ENCODE data around the gene IGSF9B. TPM values are rescaled to one million over a fixed set of nuclear protein-coding genes. Genes with fewer than 3 reads are reported as not detected.

Gene IGSF9B
- polyA plus RNA-seq, 4 donors, result 4.4 to 10.2 (median 7.1) TPM

- no peak for DNase-seq (ENCODE audit: low read depth in 4 of 4, low spot score in 3 of 4)
Observed at GRCh38 chr11:133984828-133985227, 28.1 kb upstream of the IGSF9B start.

GRCh38 chr11:133983660-133984316 is 27.0 kb upstream of the IGSF9B start:
- no peak for DNase-seq (ENCODE audit: low read depth in 4 of 4, low spot score in 3 of 4)

GRCh38 chr11:133982876-133983275 is 26.1 kb upstream of the IGSF9B start:
- DNase-seq (ENCODE audit: low read depth in 4 of 4, low spot score in 3 of 4), result no peak

- no peak for DNase-seq (ENCODE audit: low read depth in 4 of 4, low spot score in 3 of 4)
Observed at GRCh38 chr11:133982151-133982550, 25.4 kb upstream of the IGSF9B start.

DNA sequence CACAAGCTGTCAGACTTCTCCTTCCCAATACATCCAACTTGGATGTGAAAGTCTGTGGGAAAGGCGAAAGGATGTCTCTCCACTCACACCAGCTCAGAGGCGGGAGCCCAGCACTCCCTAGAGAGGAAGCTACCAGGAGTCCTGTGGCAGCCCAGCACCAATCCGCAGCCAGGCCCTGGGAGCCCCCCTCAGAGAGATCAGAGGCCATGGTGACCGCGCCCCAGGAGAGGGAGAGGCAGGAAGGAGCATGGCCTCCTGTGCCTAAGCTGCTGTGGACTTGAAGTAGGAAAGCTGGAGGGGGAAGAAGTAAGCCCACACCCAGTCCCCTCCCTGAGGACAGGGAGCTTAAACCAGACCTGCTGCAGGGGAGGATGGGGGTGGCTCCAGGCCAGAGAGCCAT is 24.4 kb upstream of the IGSF9B start:
- no peak for DNase-seq (ENCODE audit: low read depth in 4 of 4, low spot score in 3 of 4)

GRCh38 chr11:133980665-133981064 is 23.9 kb upstream of the IGSF9B start:
- DNase-seq (ENCODE audit: low read depth in 4 of 4, low spot score in 3 of 4), result no peak

DNA sequence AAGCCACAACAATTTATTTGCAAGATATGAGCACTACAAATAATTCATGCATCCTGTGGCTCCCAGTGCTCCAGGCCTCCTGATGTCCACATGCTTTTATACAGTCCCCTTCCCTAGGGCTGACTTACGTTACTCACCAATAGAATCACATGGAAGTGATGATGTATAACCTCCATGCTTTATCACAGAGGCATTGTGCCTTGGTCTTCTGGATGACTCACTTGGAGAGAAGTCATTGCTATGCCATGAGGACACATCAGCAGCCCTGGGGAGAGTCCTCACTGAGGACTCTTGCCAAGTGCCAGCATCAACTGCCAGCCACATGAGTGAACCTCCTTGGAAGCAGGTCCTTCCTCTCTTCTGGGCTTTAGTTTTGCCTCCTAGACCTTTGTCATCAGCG is 22.0 kb upstream of the IGSF9B start:
- DNase-seq (ENCODE audit: low read depth in 4 of 4, low spot score in 3 of 4), result no peak

DNA sequence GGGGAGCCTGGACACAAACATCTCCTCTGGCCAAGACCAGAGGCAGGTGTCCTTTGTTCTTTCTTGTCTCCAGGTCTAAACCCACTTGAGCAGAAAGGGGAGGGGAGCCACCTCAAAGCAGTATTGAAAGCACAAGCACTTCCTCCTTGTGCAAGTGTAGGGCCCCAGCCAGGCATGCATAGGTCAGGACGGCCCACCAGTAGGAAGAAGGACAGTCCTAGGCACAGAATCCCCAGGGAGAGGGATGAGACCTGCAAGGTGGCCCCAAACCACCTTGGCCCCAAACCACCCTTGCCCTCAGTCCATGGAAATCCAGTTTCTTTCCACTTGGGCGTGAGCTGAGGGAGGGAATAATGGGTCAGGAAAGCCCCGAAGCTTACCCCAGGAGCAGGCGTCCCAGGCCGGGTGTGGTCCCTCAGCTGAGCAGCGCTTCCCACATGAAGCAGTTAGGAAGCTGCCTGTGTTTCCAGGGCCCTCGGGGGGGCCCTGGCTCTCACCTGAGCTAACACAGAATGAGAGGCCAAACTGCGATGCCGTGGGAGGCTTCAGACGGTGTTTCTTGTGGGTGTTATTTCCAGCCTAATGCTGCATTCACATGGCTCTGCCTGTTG is 20.4 kb upstream of the IGSF9B start:
- no peak for DNase-seq (ENCODE audit: low read depth in 4 of 4, low spot score in 3 of 4)

GRCh38 chr11:133975488-133975849 is 18.7 kb upstream of the IGSF9B start:
- no peak for DNase-seq (ENCODE audit: low read depth in 4 of 4, low spot score in 3 of 4)

DNA sequence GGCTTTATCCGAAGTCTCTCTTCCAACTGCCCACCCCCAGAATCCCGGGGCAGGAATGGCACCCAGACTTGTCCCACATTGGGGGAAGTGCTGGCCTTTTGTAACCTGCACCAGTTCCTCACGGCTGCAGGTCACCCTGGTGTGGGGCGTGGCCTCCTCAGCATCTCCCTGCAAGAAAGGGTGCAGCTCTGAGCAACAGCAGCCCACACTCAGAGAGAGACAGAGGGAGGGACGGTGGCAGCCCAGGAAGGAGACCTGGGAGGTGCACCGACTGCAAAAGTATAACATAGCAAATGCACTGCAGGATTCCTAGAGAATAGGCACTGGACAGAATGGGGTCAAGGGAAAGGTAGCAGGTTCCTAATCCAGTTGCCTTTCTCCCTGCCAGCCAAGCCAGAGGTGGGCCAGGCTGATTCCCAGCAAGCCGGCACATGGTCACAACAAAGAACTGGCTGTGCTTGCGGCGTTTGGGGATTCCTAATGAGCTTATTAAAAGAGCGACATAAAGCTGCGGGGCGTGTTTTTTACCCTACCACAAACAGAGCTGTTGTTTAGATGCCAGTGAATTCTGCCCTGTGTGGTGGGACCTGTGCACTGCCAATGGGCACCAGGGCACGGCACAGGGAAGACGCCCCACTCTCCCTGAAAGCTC is 18.2 kb upstream of the IGSF9B start:
- no peak for DNase-seq (ENCODE audit: low read depth in 4 of 4, low spot score in 3 of 4)

GRCh38 chr11:133971881-133972280 is 15.1 kb upstream of the IGSF9B start:
- DNase-seq (ENCODE audit: low read depth in 4 of 4, low spot score in 3 of 4), result no peak

DNA sequence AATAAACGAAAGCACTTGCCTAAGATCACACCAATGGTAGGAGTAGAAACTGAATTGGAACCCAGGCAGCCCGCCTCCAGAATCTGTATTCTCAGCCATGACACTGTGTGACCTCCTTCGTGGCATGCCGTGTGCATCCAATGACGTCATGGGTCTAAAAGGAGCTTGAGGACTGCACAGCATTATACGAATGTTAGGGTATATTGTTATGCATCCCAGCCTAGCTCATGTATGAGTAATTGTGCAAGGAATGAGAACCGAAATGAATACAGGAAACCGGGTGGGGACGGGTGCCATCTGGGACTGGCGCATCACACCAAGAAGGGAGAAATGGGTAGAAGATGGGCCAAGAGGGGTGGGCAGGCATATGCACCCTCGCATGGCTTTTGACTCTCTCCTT is 12.3 kb upstream of the IGSF9B start:
- no peak for DNase-seq (ENCODE audit: low read depth in 4 of 4, low spot score in 3 of 4)

DNA sequence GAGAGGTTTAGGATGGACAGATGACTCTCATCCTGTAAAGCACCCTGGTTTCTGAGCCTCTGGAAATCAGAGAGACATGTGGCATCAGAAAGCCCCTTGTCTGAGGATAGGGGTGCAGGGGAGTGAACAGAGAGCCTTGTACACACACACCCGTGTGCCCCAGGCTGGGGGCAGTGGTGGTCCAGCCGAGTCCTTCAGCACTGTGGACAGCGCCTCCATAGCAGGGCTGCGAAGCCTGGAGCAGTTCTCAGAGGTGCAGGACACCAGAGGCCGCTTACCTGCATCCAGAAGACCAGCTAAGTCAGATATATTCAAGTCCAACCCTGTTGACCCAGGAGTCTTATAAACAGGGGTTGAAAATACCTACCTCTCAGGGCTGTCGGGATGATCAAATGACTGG is 11.5 kb upstream of the IGSF9B start:
- no peak for DNase-seq (ENCODE audit: low read depth in 4 of 4, low spot score in 3 of 4)

GRCh38 chr11:133967599-133968238 is 11.0 kb upstream of the IGSF9B start:
- DNase-seq (ENCODE audit: low read depth in 4 of 4, low spot score in 3 of 4), result no peak

DNA sequence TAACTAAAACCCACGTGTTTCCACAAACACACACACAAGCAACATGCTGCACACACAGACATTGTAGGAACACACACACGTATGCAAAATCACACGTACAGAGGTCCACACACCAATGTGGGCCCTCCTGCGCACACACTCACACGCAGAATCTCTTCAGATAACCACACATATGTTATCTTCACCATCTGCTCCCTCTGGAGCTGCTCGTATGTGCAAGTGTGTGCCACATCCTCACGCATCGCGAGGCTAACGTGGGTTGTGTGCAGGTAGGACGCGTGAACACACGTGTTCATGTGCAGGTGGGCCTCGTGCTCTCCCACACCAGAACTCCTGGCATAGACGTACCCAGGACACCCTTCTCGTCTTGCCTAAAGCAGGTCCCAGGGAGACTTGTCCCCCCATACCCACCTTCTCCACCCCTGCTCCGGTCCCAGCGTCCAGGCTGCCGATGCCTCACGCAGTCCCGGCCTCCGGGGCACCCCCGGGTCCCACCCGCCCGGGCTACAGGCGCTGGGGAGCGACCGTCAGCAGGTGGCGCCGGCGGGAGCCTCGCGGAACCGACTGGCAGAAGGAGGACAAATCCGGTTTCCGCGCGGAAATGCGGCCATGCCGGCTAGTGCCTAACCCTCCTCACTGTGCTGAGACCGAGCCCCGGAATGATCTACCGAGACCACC is 10.3 kb upstream of the IGSF9B start:
- DNase-seq (ENCODE audit: low read depth in 4 of 4, low spot score in 3 of 4), result no peak

DNA sequence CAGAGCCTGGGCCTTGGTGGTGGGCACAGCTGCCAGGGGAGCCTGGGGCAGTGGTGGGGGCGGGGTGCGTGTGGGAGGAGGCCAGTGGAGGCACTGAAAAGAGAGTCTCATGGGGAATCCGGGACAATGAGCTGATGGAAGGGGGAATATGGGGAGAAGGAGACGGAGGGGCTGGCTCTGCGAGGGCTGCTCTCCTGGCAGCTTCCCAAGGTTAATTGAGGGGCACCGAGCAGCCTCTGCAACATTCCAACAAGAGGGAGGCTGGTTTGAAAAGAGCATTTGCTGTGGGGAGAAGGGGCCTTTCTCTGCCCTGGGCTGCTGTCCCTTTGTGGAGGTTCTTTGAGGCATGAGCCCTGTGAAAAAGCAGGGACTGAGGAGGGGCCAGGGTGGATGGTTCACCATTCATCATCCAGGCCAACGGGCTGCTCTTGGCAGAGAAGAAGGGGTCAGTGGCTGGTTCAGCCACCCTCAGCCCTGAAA is 9.4 kb upstream of the IGSF9B start:
- DNase-seq (ENCODE audit: low read depth in 4 of 4, low spot score in 3 of 4), result no peak

GRCh38 chr11:133965031-133965601 is 8.3 kb upstream of the IGSF9B start:
- DNase-seq (ENCODE audit: low read depth in 4 of 4, low spot score in 3 of 4), result no peak

DNA sequence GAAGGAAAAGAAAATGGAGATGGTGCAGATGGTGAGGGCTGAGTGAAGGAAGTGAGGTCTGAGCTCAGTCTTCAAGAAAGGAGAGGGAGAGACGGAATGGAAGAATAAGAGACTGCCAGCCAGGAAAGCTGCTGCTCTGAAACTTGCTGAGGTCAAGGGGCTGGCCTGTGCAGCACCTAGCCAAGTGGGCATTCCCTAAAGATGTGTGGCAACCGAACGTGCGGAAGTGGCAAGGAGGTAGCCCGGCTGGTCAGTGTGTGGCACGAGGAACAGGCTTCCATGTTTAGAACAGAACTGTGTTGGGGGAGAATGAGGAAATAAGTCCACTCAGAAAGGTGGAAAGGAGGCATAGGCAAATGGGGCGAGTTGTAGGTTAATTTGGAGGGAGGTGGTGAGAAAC is 7.6 kb upstream of the IGSF9B start:
- DNase-seq (ENCODE audit: low read depth in 4 of 4, low spot score in 3 of 4), result no peak

GRCh38 chr11:133961890-133962289 is 5.1 kb upstream of the IGSF9B start:
- no peak for DNase-seq (ENCODE audit: low read depth in 4 of 4, low spot score in 3 of 4)

DNA sequence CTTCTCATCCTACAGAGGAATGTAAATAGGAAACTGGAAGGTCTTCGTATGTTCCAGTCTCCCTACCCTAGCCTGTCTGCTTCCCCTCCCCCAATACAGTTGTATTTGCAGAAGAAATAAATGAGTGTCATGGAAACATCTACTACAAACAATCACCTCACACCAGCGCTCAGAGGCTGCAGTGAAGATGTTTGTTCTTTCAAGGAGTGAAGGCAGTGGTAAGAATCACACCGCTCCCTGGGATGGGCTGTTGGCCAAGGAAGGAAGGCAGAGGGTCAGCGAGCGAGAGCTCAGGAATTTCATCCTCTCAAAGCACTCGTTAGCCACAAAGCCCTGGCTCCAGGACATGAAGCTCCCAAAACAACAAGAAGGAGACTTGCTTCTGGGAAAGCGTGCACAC is 1.1 kb upstream of the IGSF9B start:
- DNase-seq (ENCODE audit: low read depth in 4 of 4, low spot score in 3 of 4), result no peak

GRCh38 chr11:133955945-133956421 is 785 bp downstream of the IGSF9B start:
- no peak for DNase-seq (ENCODE audit: low read depth in 4 of 4, low spot score in 3 of 4)

Measured in left renal pelvis (tissue), 4 donors.